ENCODE measurements around the gene LY6G5B.

The LY6G5B gene

DNA sequence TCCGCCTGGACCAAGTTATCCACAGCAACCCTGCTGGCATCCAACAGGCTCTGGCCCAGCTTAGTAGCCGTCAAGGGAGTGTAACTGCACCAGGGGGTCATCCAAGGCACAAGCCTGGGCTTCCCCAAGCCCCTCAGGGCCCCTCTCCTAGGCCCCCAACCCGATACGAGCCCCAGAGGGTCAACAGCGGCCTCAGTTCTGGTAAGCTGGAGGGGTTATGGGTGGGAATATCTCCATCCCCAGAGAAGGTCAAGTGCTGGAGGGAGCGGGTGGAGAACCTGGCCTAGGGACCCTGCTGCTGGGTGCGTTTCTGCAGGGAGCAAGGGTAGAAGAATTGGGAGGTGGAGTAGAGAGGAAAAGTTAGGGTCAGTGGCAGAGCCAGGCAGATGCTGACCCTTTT is 36.3 kb upstream of the LY6G5B start:
- ATAC-seq (ENCODE audit: low read depth) (no peak), DNase-seq (ENCODE audit: low spot score) (no peak)
- Histone ChIP-seq H3K4me3 (ENCODE audit: severe bottlenecking) (no peak overlapping the region), H3K4me1 (ENCODE audit: insufficient read depth, poor library complexity, severe bottlenecking) (no peaks in the 10 kb centered on the region), H3K36me3 (ENCODE audit: low read depth) (peaks cover 96% of the 10 kb centered on the region), H3K27me3 (ENCODE audit: insufficient read depth, poor library complexity, severe bottlenecking) (no peaks in the 10 kb centered on the region), H3K9me3 (ENCODE audit: severe bottlenecking) (no peaks in the 10 kb centered on the region), H3K27ac (ENCODE audit: poor library complexity, severe bottlenecking) (no peak overlapping the region)
- TF ChIP-seq CTCF (IDR thresholded peaks at IDR 0.05; ENCODE audit: poor library complexity, severe bottlenecking) = no peak

GRCh38 chr6:31634131-31634530 is 35.6 kb upstream of the LY6G5B start:
- no peaks in the 10 kb centered on the region for H3K4me1 ChIP-seq (ENCODE audit: insufficient read depth, poor library complexity, severe bottlenecking)
- DNase-seq (ENCODE audit: low spot score) = no peak
- H3K36me3 ChIP-seq (ENCODE audit: low read depth) = peaks cover 96% of the 10 kb centered on the region
- no peak for ATAC-seq (ENCODE audit: low read depth)
- no peaks in the 10 kb centered on the region for H3K27me3 ChIP-seq (ENCODE audit: insufficient read depth, poor library complexity, severe bottlenecking)
- H3K4me3 ChIP-seq (ENCODE audit: severe bottlenecking) = no peak overlapping the region
- TF ChIP-seq CTCF (IDR thresholded peaks at IDR 0.05; ENCODE audit: poor library complexity, severe bottlenecking) = no peak
- no peaks in the 10 kb centered on the region for H3K9me3 ChIP-seq (ENCODE audit: severe bottlenecking)
- H3K27ac ChIP-seq (ENCODE audit: poor library complexity, severe bottlenecking) = no peak overlapping the region

GRCh38 chr6:31634969-31635575 is 34.7 kb upstream of the LY6G5B start:
- ATAC-seq (ENCODE audit: low read depth) (no peak), DNase-seq (ENCODE audit: low spot score) (no peak)
- no peak overlapping the region for H3K27ac ChIP-seq (ENCODE audit: poor library complexity, severe bottlenecking)
- peaks cover 97% of the 10 kb centered on the region for H3K36me3 ChIP-seq (ENCODE audit: low read depth)
- no peak overlapping the region for H3K4me3 ChIP-seq (ENCODE audit: severe bottlenecking)
- H3K9me3 ChIP-seq (ENCODE audit: severe bottlenecking) = no peaks in the 10 kb centered on the region
- TF ChIP-seq CTCF (IDR thresholded peaks at IDR 0.05; ENCODE audit: poor library complexity, severe bottlenecking) = no peak
- no peaks in the 10 kb centered on the region for H3K27me3 ChIP-seq (ENCODE audit: insufficient read depth, poor library complexity, severe bottlenecking)
- H3K4me1 ChIP-seq (ENCODE audit: insufficient read depth, poor library complexity, severe bottlenecking) = no peaks in the 10 kb centered on the region

DNA sequence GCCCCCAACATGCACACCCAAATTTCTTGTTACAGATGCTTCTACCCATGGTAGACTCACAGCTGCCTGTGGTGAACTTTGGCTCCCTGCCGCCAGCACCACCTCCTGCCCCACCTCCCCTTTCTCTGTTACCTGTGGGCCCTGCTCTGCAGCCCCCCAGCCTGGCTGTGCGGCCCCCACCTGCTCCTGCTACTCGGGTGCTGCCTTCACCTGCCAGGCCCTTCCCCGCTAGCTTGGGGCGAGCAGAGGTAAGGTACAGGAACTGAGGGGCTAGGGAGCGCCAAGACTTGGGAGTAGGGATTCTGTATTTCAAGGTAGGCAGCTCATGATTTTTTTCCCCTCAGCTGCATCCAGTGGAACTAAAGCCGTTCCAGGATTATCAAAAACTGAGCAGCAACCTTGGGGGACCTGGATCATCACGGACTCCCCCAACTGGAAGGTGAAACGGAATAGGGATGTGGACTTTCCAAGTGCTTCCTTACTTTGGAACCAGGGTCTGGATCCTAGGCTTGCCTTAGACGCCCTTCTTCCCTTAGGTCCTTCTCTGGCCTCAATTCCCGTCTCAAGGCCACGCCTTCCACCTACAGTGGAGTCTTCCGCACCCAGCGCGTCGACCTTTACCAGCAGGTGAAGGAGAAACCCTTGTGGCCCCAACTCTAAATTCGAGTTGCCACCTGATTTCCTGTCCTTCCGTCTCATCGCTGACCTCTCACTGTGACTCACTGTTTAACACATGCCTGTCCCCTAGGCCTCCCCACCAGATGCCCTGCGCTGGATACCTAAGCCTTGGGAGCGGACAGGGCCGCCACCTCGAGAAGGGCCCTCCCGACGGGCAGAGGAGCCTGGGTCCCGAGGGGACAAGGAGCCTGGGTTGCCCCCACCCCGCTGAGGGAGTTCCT is 32.8 kb upstream of the LY6G5B start:
- ATAC-seq (ENCODE audit: low read depth) = no peak
- Histone ChIP-seq H3K4me1 (ENCODE audit: insufficient read depth, poor library complexity, severe bottlenecking) (no peaks in the 10 kb centered on the region), H3K27ac (ENCODE audit: poor library complexity, severe bottlenecking) (no peak overlapping the region), H3K36me3 (ENCODE audit: low read depth) (peaks cover 97% of the 10 kb centered on the region), H3K27me3 (ENCODE audit: insufficient read depth, poor library complexity, severe bottlenecking) (no peaks in the 10 kb centered on the region), H3K9me3 (ENCODE audit: severe bottlenecking) (no peaks in the 10 kb centered on the region), H3K4me3 (ENCODE audit: severe bottlenecking) (no peak overlapping the region)
- DNase-seq (ENCODE audit: low spot score) = no peak
- TF ChIP-seq CTCF (IDR thresholded peaks at IDR 0.05; ENCODE audit: poor library complexity, severe bottlenecking) = no peak

DNA sequence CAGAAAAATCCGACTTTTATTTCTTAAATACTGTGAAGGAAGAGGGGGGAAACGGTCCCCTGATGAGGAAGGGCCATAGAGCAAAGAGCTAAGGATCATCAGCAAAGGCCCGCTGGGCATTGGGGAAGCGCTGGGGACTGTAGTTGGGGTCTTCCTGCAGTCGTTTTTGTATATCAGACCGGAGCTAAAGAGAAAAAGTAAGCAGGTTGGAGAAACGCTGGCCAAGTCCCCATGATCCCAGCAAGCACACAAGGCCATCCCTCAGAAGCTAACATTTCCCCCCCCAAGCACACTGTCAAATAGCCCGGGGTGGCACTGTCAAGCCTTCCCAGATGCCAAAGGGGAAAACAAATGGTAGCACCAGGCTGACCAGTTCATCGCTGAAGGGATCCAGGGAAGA is 30.7 kb upstream of the LY6G5B start:
- no peak for TF ChIP-seq CTCF (IDR thresholded peaks at IDR 0.05; ENCODE audit: poor library complexity, severe bottlenecking)
- H3K27ac ChIP-seq (ENCODE audit: poor library complexity, severe bottlenecking) = no peak overlapping the region
- ATAC-seq (ENCODE audit: low read depth) (peak; percentile 12; the same call in 2 of the 3 replicates), DNase-seq (ENCODE audit: low spot score) (no peak)
- no peaks in the 10 kb centered on the region for H3K9me3 ChIP-seq (ENCODE audit: severe bottlenecking)
- no peaks in the 10 kb centered on the region for H3K27me3 ChIP-seq (ENCODE audit: insufficient read depth, poor library complexity, severe bottlenecking)
- H3K4me1 ChIP-seq (ENCODE audit: insufficient read depth, poor library complexity, severe bottlenecking) = no peaks in the 10 kb centered on the region
- H3K4me3 ChIP-seq (ENCODE audit: severe bottlenecking) = no peak overlapping the region
- H3K36me3 ChIP-seq (ENCODE audit: low read depth) = peaks cover 87% of the 10 kb centered on the region

All from RWPE2 (cell line).